Neuron (in vitro differentiated cells): Measurements from ENCODE around the gene AGAP1.

Source experiments
- H2AFZ ChIP-seq: one replicate; pipeline ENCODE4 v1.6.1; 2013; ENCODE audit warnings: low read depth, mild to moderate bottlenecking, inconsistent platforms, low read length, moderate library complexity
- H3K27me3 ChIP-seq: one replicate; pipeline ENCODE4 v1.6.1; 2013; ENCODE audit warnings: low read length; ENCODE audit not compliant: insufficient read depth
- H3K36me3 ChIP-seq: one replicate; pipeline ENCODE4 v1.6.1; 2013; ENCODE audit warnings: low read length; ENCODE audit not compliant: insufficient read depth
- H3K4me1 ChIP-seq: one replicate; pipeline ENCODE4 v1.6.1; 2013; ENCODE audit warnings: low read length; ENCODE audit not compliant: insufficient read depth
- H3K4me3 ChIP-seq: 2 replicates; pipeline ENCODE4 v1.5.1; 2013; ENCODE audit warnings: mild to moderate bottlenecking, low read length, moderate library complexity
- H3K9me3 ChIP-seq: one replicate; pipeline ENCODE4 v1.6.1; 2013; ENCODE audit warnings: low read length

Gene AGAP1

GRCh38 chr2:235554936-235555335, 61.1 kb downstream of the AGAP1 start:
- Histone ChIP-seq H3K9me3 (no peaks in the 10 kb centered on the region), H3K36me3 (no peaks in the 10 kb centered on the region), H3K4me3 (no peak overlapping the region), H3K27me3 (no peaks in the 10 kb centered on the region), H3K4me1 (peaks cover 6% of the 10 kb centered on the region), H2AFZ (no peak overlapping the region)

- Histone ChIP-seq H3K36me3 (no peaks in the 10 kb centered on the region), H3K27me3 (no peaks in the 10 kb centered on the region), H3K4me3 (no peak overlapping the region), H2AFZ (no peak overlapping the region), H3K4me1 (peaks cover 6% of the 10 kb centered on the region), H3K9me3 (no peaks in the 10 kb centered on the region)
Observed at GRCh38 chr2:235555371-235555770, 61.5 kb downstream of the AGAP1 start.

- Histone ChIP-seq H3K36me3 (no peaks in the 10 kb centered on the region), H3K9me3 (no peaks in the 10 kb centered on the region), H3K27me3 (no peaks in the 10 kb centered on the region), H3K4me1 (peaks cover 6% of the 10 kb centered on the region), H2AFZ (no peak overlapping the region), H3K4me3 (no peak overlapping the region)
Observed at GRCh38 chr2:235556086-235556485, 62.2 kb downstream of the AGAP1 start.

GRCh38 chr2:235556901-235557300, 63.1 kb downstream of the AGAP1 start:
- Histone ChIP-seq H3K9me3 (no peaks in the 10 kb centered on the region), H3K36me3 (no peaks in the 10 kb centered on the region), H3K4me3 (no peak overlapping the region), H2AFZ (no peak overlapping the region), H3K27me3 (no peaks in the 10 kb centered on the region), H3K4me1 (peaks cover 2% of the 10 kb centered on the region)

- no peaks in the 10 kb centered on the region for H3K36me3 ChIP-seq
- peaks cover 2% of the 10 kb centered on the region for H3K4me1 ChIP-seq
- H3K9me3 ChIP-seq: no peaks in the 10 kb centered on the region
- no peaks in the 10 kb centered on the region for H3K27me3 ChIP-seq
- no peak overlapping the region for H2AFZ ChIP-seq
- no peak overlapping the region for H3K4me3 ChIP-seq
Observed at GRCh38 chr2:235557903-235558302, 64.1 kb downstream of the AGAP1 start.

- H3K36me3 ChIP-seq: no peaks in the 10 kb centered on the region
Observed at GRCh38 chr2:235558572-235558971, 64.7 kb downstream of the AGAP1 start.

GRCh38 chr2:235560345-235560744, 66.5 kb downstream of the AGAP1 start:
- H2AFZ ChIP-seq: no peak overlapping the region
- peaks cover 4% of the 10 kb centered on the region for H3K4me1 ChIP-seq
- no peaks in the 10 kb centered on the region for H3K9me3 ChIP-seq
- no peak overlapping the region for H3K4me3 ChIP-seq
- no peaks in the 10 kb centered on the region for H3K27me3 ChIP-seq
- no peaks in the 10 kb centered on the region for H3K36me3 ChIP-seq

More at GRCh38 chr2:235558572-235558971, 64.7 kb downstream of the AGAP1 start:
- Histone ChIP-seq H3K4me1 (peaks cover 2% of the 10 kb centered on the region), H3K27me3 (no peaks in the 10 kb centered on the region), H3K9me3 (no peaks in the 10 kb centered on the region), H3K4me3 (no peak overlapping the region), H2AFZ (no peak overlapping the region)

- Histone ChIP-seq H3K4me1 (peaks cover 4% of the 10 kb centered on the region), H3K9me3 (no peaks in the 10 kb centered on the region), H3K36me3 (no peaks in the 10 kb centered on the region), H3K4me3 (no peak overlapping the region), H2AFZ (no peak overlapping the region), H3K27me3 (no peaks in the 10 kb centered on the region)
Observed at GRCh38 chr2:235561450-235561849, 67.6 kb downstream of the AGAP1 start.

- H3K4me3 ChIP-seq: no peak overlapping the region
- H3K9me3 ChIP-seq: no peaks in the 10 kb centered on the region
- no peak overlapping the region for H2AFZ ChIP-seq
- no peaks in the 10 kb centered on the region for H3K36me3 ChIP-seq
- H3K27me3 ChIP-seq: no peaks in the 10 kb centered on the region
- H3K4me1 ChIP-seq: peaks cover 4% of the 10 kb centered on the region
Observed at GRCh38 chr2:235562065-235562747, 68.4 kb downstream of the AGAP1 start.

- Histone ChIP-seq H2AFZ (no peak overlapping the region), H3K4me3 (no peak overlapping the region), H3K36me3 (no peaks in the 10 kb centered on the region), H3K4me1 (peaks cover 2% of the 10 kb centered on the region), H3K9me3 (peaks cover 3% of the 10 kb centered on the region), H3K27me3 (no peaks in the 10 kb centered on the region)
Observed at GRCh38 chr2:235563056-235563910, 69.4 kb downstream of the AGAP1 start.

- peaks cover 2% of the 10 kb centered on the region for H3K4me1 ChIP-seq
- H3K27me3 ChIP-seq: no peaks in the 10 kb centered on the region
- peaks cover 7% of the 10 kb centered on the region for H3K9me3 ChIP-seq
- H3K36me3 ChIP-seq: no peaks in the 10 kb centered on the region
- no peak overlapping the region for H2AFZ ChIP-seq
- H3K4me3 ChIP-seq: no peak overlapping the region
Observed at GRCh38 chr2:235564066-235564465, 70.2 kb downstream of the AGAP1 start.

- Histone ChIP-seq H3K27me3 (no peaks in the 10 kb centered on the region), H3K36me3 (no peaks in the 10 kb centered on the region), H2AFZ (no peak overlapping the region), H3K9me3 (peaks cover 9% of the 10 kb centered on the region), H3K4me3 (no peak overlapping the region), H3K4me1 (peaks cover 2% of the 10 kb centered on the region)
Observed at GRCh38 chr2:235564884-235565530, 71.2 kb downstream of the AGAP1 start.

- Histone ChIP-seq H3K4me1 (peaks cover 2% of the 10 kb centered on the region), H3K36me3 (no peaks in the 10 kb centered on the region), H3K27me3 (no peaks in the 10 kb centered on the region), H3K4me3 (no peak overlapping the region), H3K9me3 (peaks cover 9% of the 10 kb centered on the region), H2AFZ (no peak overlapping the region)
Observed at GRCh38 chr2:235566415-235566814, 72.6 kb downstream of the AGAP1 start.
